Endodermal cell (in vitro differentiated cells): ENCODE measurements around the gene ZNF385A. TPM values are rescaled to one million over a fixed set of nuclear protein-coding genes. Genes with fewer than 3 reads are reported as not detected.

Experiments
- DNase-seq: peaks from one replicate; pipeline ENCODE4 v3.0.0-alpha.2; 2017
- H3K27ac ChIP-seq: 2 replicates; pipeline ENCODE4 v1.5.1; 2013; ENCODE audit warnings: mild to moderate bottlenecking, low read depth, low read length, moderate library complexity
- H3K27me3 ChIP-seq: 2 replicates; pipeline ENCODE4 v1.6.1; 2013; ENCODE audit warnings: mild to moderate bottlenecking, low read length, moderate library complexity; ENCODE audit not compliant: insufficient read depth, control insufficient read depth, poor library complexity, severe bottlenecking
- H3K36me3 ChIP-seq: 2 replicates; pipeline ENCODE4 v1.7.0; 2013; ENCODE audit warnings: mild to moderate bottlenecking, low read length, moderate library complexity; ENCODE audit not compliant: control insufficient read depth, insufficient read depth
- H3K4me1 ChIP-seq: one replicate; pipeline ENCODE4 v1.7.0; 2013; ENCODE audit warnings: low read length; ENCODE audit not compliant: control insufficient read depth, insufficient read depth
- H3K4me3 ChIP-seq: 2 replicates; pipeline ENCODE4 v1.5.1; 2013; ENCODE audit warnings: mild to moderate bottlenecking, low read length, moderate library complexity
- H3K9ac ChIP-seq: 2 replicates; pipeline ENCODE4 v1.6.1; 2013; ENCODE audit warnings: mild to moderate bottlenecking, low read length, moderate library complexity; ENCODE audit not compliant: poor library complexity, severe bottlenecking; ENCODE audit errors: extremely low read depth
- H3K9me3 ChIP-seq: 2 replicates; pipeline ENCODE4 v1.6.1; 2013; ENCODE audit warnings: mild to moderate bottlenecking, low read length, moderate library complexity; ENCODE audit not compliant: control insufficient read depth
- H3K27ac Mint-ChIP-seq: 2 replicates; pipeline ENCODE4 v1.8.0; 2020; ENCODE audit warnings: mixed read lengths
- H3K27me3 Mint-ChIP-seq: 2 replicates; pipeline ENCODE4 v1.8.0; 2021; ENCODE audit warnings: mild to moderate bottlenecking, mixed read lengths; ENCODE audit not compliant: insufficient read depth
- H3K36me3 Mint-ChIP-seq: 2 replicates; pipeline ENCODE4 v1.8.0; 2020; ENCODE audit warnings: low read depth, mixed read lengths
- H3K4me1 Mint-ChIP-seq: 2 replicates; pipeline ENCODE4 v1.8.0; 2020; ENCODE audit warnings: mixed read lengths
- H3K4me3 Mint-ChIP-seq: 2 replicates; pipeline ENCODE4 v1.8.0; 2020; ENCODE audit warnings: mild to moderate bottlenecking, moderate library complexity, mixed read lengths
- H3K9me3 Mint-ChIP-seq: 2 replicates; pipeline ENCODE4 v1.8.0; 2020; ENCODE audit warnings: mild to moderate bottlenecking, mixed read lengths
- CTCF ChIP-seq: fragments of 200-600 bp; sonication (generic); conservative IDR thresholded peaks from 2 replicates; pipeline ENCODE4 v1.5.0; 2021; ENCODE audit warnings: antibody characterized with exemption, mild to moderate bottlenecking
- WGBS, 2 experiments: methylation state at CpG; one replicate each; pipeline versions ENCODE4 v1.1.5 to v1.1.7; 2013; ENCODE audit warnings: missing lambda C conversion rate in 2 of 2, mixed read lengths in 1 of 2; ENCODE audit not compliant: insufficient coverage in 1 of 2, insufficient read length in 1 of 2; 5-methylcytosine and 5-hydroxymethylcytosine counted together
- total RNA-seq, 2 donors: library from RNA; stranded (reverse); fragmentation: NEBNext Ultra II Directional in 1 of 2; extraction: Animal tissue kit (Norgen Biotek cat#: 25700) in 1 of 2; gene quantifications; 2 replicates in 1 of 2; 3 replicates in 1 of 2; pipeline ENCODE4 v1.2.1, GENCODE V29; 2021

The ZNF385A gene
- total RNA-seq, 2 donors from 2014 or later: 10.5 to 16.3 TPM

- no peaks in the 10 kb centered on the region for H3K9me3 Mint-ChIP-seq
- Histone ChIP-seq H3K27me3 (no peaks in the 10 kb centered on the region), H3K9ac (no peak overlapping the region), H3K9me3 (no peaks in the 10 kb centered on the region), H3K4me1 (peaks cover 3% of the 10 kb centered on the region), H3K4me3 (no peak overlapping the region), H3K36me3 (peaks cover 63% of the 10 kb centered on the region), H3K27ac (no peak overlapping the region)
- peaks cover 16% of the 10 kb centered on the region for H3K27me3 Mint-ChIP-seq
- peaks cover 59% of the 10 kb centered on the region for H3K36me3 Mint-ChIP-seq
- 89 to 97% methylated on average over 1 of the region's 1 CpG for WGBS, 2 experiments
- H3K4me3 Mint-ChIP-seq: no peak overlapping the region
- H3K4me1 Mint-ChIP-seq: peaks cover 14% of the 10 kb centered on the region
- TF ChIP-seq CTCF: no peak
- no peak overlapping the region for H3K27ac Mint-ChIP-seq
- no peak for DNase-seq
Measured at GRCh38 chr12:54394986-54395385, 10.5 kb upstream of the ZNF385A start.

- Mint-ChIP-seq H3K36me3 (peaks cover 55% of the 10 kb centered on the region), H3K9me3 (no peaks in the 10 kb centered on the region), H3K4me3 (no peak overlapping the region), H3K27ac (no peak overlapping the region), H3K4me1 (peaks cover 21% of the 10 kb centered on the region), H3K27me3 (peaks cover 18% of the 10 kb centered on the region)
- Histone ChIP-seq H3K27ac (peak overlapping the region; percentile 73), H3K4me1 (peaks cover 5% of the 10 kb centered on the region), H3K36me3 (peaks cover 57% of the 10 kb centered on the region), H3K4me3 (no peak overlapping the region), H3K9ac (no peak overlapping the region), H3K9me3 (no peaks in the 10 kb centered on the region), H3K27me3 (no peaks in the 10 kb centered on the region)
- peak; percentile 93 for DNase-seq
- 38 to 39% methylated on average over 3 to 4 of the region's 4 CpGs for WGBS, 2 experiments
- TF ChIP-seq CTCF: peak; percentile 86
Measured at GRCh38 chr12:54394281-54394719, 9.8 kb upstream of the ZNF385A start.

GRCh38 chr12:54393743-54394142, 9.2 kb upstream of the ZNF385A start:
- Mint-ChIP-seq H3K27ac (no peak overlapping the region), H3K36me3 (peaks cover 53% of the 10 kb centered on the region), H3K27me3 (peaks cover 18% of the 10 kb centered on the region), H3K4me1 (peaks cover 25% of the 10 kb centered on the region), H3K4me3 (no peak overlapping the region), H3K9me3 (no peaks in the 10 kb centered on the region)
- DNase-seq: no peak
- 80 to 88% methylated on average over 3 of the region's 3 CpGs for WGBS, 2 experiments
- Histone ChIP-seq H3K36me3 (peaks cover 52% of the 10 kb centered on the region), H3K27ac (peak overlapping the region; percentile 73), H3K9me3 (no peaks in the 10 kb centered on the region), H3K4me1 (peaks cover 5% of the 10 kb centered on the region), H3K4me3 (no peak overlapping the region), H3K9ac (no peak overlapping the region), H3K27me3 (no peaks in the 10 kb centered on the region)
- no peak for TF ChIP-seq CTCF
